HG02571 (cell line): ENCODE results near the gene PRR5L.
A peak's percentile ranks its signal among the peaks of the same experiment; 100 is the strongest.
"Not testable (repeated sequence)": the region's sequence is repeated elsewhere in the genome, so short reads cannot be mapped to it uniquely, and the experiment has no call there.

Source experiments
- ATAC-seq: cut with Tn5 transposase; IDR thresholded peaks from one replicate; pipeline ENCODE4 v1.9.1; 2021; ENCODE audit warnings: mild to moderate bottlenecking, moderate library complexity; ENCODE audit not compliant: unreplicated experiment

PRR5L gene

DNA sequence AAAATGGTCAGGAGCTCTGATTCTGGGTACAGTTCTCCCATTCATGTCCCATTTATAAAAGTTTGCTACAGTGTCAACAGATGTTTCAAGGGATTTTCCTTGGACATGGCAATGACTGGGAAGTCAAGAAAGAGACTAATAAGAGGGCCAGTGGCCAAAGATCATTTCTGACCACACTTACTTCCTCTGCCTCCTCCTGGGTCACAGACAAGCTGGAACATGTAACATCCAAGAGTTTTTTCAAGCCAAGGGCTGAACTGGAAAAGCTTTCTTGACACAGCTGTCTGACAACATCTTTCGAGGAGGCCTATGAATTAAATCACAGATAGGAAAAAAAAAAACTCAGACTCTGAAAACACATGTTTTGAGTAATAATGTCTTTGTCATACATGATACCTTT is 15.6 kb upstream of the PRR5L start:
- ATAC-seq = no peak

DNA sequence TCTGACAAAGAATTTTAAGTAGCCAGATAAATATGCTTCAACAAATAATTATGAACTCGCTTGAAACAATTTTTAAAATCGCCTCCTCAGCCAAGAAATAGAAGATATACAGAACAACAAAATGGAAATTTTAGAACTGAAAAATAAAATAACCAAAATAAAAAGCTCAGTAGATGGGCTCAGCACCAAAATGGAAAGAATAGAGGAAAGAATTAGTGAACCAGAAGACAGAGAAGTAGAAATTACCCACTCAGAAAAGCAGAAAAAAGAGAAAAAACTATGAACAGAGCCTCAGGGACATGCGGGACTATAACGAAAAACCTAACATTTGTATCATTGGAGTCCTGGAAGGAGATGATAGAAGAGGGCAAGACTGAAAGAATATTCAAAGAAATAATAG is 14.2 kb upstream of the PRR5L start:
- no peak for ATAC-seq

DNA sequence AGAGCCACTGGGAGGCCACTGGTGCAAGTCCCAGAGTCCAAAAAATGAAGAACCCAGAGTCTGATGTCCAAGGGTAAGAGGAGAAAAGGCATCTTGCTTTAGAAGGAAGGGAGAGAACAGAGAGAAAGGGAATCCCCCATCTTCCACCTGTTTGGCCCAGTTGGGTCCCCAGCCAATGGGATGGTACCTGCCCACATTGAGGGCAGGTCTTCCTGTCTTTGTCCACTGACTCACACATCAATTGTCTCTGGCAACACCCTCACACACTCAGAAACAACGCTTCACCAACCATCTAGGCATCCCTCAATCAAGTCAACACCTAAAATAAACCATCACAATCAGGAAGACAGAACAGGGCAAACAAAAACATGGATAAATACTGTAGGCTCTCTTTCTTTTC is 13.2 kb upstream of the PRR5L start:
- ATAC-seq = no peak

DNA sequence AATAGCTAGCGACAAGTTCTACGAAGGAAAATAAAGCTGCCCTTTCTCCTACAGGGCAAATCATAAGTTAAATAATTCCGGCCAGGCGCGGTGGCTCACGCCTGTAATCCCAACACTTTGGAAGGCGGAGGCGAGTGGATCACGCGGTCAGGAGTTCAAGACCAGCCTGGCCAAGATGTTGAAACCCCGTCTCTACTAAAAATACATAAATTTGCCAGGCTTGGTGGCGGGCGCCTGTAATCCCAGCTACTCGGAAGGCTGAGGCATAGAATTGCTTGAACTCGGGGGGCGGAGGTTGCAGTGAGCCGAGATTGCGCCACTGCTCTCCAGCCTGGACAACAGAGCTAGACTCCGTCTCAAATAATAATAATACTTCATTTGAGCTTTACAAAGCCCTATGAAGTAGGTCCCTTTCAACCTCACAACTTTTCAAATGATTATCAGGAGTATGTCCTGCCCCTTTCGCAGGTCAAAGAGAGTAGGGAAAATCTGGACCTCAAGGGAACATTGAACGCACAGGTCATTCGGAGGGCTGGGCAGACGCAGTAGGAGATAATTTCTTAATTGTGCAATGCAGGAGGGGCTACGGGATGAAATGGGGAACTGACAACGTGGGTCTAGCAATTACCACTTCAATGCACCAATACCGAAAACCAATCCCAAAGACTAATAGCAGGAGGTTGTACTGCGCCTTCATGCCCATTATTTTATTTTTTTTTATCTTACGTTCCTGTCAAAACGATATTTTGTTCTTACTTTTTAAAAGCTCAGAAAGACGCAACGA is 7.5 kb upstream of the PRR5L start:
- no peak for ATAC-seq

DNA sequence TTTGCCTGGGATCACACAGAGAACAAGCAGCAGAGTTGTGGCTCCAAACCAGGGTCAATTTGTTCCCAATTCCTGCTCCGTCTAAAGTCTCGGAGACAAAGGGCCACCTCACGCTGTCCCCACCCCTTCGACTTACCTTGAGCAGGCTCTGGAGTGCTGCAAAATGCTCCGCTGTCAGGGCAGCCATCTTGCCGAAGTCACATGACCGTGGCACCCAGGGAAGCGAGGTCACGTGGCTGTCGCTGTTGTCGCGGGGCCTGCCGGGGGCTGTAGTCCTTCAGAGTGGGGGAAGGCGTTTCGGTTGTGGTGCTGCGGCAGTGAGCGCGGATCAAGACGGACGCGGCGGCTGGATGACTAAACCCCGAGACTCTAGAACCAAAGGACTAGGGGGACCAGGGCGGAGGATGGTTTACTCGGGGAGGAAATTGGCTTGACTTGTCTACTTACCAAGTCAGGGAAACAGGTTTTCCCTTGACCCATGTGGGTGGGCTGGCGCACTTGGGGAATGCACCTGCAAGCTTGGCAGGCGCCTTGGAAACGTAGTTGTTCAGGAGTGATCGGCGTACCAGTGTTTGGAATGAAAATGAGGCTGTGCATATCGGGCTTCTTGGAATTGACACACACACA is 6.7 kb upstream of the PRR5L start, which contains the start of gene COMMD9:
Gene COMMD9, minus strand, starts transcription at position 199 of the 627 bp plus-strand sequence. Its CDS starts 12 bp downstream, at position 187.
- ATAC-seq = peak; percentile 99

DNA sequence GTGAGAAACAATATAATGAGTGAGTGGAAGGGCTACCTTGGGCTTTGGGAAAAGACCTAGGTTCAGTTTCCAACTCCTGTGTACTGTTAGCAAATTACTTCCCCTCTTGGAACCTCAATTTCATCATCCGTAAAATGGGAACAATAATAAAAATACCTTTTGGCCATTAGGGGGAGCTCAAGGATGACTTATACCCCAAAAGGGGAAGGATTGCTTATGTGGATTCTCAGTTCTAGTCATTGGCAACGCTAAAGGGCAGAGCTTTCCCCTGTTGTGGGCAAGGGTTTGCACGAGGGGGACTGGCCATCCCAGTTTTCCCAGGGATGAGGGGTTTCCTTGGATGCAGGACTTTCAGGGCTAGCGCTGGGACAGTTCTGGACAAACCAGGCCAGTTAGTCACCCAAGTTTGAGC is 3.8 kb upstream of the PRR5L start:
- no peak for ATAC-seq

DNA sequence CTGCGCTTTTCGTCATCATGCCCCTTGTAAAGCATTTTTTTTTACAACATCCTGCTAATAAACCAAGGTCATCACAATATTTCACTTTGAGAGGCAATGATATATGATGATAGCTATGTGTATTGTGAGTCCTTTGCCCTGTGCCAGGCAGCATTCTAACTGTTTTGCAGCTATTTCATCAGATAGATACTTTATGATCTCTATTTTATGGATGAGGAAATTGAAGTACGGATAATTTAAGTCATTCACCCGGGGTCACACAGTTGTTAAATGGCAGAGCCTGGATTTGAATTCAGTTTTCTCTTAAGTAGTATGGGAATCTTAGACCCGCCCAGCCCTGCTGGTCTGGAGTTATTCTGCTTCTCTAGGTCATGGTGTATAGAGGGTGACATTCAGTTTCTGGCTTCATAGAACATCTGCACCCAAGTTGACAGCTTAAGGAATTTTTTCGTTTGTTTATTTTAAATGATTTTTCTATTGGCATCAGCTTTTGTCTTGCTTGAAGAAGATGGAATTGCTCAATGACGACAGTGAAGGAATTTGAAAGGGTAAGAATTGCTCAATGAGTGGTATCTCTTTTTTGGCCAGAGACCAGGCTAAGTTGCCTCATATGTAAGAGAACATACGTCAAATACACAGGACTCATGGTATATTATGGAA is 926 bp downstream of the PRR5L start:
- ATAC-seq = no peak

DNA sequence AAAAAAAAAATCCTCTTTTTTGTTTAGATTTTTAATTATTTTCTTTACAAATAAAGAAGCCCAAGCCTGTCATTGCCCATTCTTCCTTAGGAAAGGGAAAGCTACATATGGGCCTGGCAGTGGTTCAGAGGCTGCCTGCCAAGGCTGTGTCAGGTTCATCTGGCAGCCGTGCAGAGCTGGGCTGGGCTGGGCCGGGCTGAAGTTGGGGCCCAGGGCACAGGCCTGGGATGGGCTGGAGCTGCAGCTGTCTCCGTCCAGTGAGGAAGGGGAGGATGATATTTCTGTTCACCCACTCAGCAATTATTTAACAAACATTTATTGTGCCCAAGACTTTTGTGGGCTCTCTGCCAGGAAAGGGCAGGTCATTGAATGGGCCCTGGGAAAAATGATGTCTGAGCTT is 4.6 kb downstream of the PRR5L start:
- ATAC-seq = no peak

DNA sequence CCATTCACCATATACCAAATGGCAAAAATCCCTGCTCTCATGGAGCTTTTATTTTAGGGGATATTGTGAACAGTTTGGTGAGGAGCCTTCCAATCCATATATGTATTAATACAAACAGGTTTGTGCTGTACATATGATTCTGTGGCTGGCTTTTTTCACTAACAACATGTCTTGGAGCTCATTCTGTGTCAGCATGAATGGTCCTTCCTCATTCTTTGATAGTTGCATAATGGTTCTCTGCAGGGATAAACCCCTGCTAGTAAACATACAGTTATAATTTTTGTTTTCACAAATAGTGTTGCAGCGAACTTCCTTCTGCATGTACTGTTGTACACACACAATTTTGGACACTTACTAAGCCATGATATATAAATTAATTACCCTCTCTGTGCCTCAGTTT is 8.3 kb downstream of the PRR5L start:
- ATAC-seq = no peak

DNA sequence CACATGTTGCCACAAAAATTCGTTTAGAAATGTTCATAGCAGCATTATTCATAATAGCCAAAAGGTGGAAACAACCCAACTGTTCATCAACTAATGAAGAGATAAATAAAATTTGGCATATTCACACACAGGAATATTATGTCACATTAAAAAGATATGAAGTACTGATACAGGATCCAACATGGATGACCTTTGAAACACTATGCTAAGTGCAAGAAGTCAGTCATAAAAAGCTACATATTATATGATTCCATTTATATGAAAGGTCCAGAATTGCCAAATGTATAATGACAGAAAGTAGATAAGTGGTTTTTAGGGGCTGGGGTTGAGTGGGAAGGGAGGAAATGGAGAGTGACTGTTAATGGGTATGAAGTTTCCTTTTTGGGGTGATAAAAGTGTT is 9.0 kb downstream of the PRR5L start:
- no peak for ATAC-seq

DNA sequence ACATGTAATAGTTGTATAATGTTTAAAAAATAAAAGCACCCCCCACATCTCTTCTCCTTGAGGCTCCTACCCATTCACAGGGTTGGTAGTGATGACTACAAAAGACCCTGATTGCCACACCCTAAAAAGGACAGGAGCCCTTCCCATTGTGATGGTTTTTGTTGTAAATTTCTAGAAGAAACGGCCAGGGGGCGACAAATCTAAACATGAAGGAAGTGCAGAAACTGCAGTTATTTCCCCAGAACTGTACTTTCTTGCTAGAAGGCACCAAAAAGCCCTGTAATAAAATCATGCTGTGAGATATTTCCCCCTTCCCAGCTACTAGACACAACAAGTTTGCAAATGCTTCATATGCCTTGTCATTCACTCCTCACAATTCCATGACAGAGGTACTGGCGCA is 10.8 kb downstream of the PRR5L start:
- no peak for ATAC-seq

DNA sequence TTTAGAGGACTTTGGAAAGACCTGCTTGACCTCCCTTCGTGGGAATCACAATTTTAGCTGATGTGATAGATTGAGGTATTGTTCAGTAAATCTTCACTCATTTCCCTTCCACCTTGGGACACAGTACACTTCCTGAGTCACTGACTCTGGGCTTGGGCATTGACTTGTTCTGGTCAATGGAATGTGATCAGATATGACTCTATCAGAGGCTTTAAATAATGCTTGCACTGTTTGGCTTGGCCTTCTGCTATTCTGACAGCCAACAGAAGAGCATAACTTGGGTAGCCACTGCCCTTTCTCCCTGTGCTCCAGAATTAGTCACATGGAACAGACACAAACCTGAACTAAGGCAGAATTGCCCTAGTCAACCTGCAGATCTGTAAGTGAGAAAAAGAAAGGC is 12.5 kb downstream of the PRR5L start:
- ATAC-seq = no peak

DNA sequence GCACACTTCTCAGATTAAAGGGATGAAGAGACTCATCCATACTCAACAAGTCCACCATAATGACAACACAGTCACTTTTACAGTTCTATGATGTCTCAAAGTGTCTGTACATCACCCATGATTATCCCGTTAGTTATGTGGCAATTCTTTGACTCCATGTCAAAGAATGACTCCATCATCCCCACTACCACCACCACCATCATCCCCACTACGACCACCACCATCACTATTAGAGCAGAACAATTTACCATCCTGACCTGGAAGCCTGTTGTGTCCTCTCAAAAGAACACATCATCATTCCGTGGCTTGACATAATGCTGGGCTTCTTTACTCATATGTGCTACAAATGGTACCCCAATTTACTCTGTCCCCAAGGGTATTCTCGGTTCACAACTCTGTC is 13.7 kb downstream of the PRR5L start:
- no peak for ATAC-seq

DNA sequence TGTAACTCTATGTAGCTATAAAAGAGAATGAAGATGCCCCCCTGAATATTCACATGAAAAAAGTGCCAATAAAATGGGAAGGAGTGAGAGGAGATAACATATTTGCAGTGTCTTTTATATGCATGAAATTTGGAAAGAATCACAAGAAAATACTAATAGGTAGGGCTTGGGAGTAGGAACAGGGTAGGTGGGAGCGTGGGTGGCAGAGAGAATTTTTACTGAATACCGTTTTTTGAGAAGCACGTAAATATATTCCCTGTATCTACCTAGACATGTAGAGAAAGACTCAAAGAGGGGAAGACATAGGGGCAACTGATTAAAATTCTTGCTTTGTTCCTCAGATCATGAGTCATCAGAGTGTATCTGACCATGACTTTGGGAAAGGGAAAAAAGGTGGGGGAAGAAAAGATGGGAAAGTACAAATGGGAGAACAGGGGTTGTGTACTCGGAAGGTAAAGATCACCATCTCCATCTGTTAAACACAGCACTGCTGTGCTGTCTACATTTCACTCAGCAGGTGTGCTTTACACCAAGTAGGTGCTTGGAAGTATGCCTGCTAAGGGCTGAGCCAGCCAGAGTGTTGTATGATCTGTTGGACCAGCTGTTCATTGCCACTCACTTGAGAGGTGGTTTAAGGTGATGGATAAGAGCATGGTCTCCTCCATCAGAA is 16.0 kb downstream of the PRR5L start:
- ATAC-seq = no peak

DNA sequence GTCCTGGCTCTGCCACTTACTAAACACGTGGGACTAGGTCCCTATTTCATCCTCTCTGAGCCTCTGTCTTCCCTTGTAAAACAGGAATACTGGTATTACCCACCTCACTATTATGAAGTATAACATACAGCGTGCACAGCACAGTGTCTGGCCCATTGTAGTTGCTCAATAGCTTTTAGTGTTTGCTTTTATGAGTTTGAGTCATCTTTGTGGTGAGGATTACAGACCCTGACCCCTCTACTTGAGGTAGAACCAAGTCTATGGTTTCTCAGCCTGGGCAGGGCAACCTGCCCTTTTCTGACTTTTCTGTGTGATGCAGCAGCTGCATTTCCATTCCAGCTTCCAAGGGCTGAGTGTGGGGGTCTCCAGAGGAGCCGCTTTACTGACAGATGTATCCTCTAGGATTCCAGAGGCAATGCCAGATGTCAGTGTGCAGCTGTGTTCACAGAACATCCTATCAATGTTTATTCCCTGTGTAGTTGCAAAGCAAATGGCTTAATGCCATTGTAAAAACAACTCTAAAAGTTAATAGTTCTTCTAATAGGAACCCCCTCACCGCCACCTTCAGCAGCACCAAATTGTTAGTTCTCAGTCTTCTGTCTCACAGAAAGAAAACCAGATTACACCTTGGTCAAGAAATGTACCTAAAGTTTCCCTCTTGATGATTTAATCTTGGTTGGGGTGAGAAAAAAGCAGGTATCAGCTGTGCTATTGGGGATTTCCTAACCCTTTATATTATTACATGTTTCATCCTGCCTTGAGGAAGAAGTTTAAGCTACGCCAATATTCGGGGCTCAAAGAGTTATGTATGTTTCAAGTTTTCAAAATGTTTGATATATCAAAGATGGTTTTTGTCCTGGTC is 16.8 kb downstream of the PRR5L start:
- no peak for ATAC-seq

DNA sequence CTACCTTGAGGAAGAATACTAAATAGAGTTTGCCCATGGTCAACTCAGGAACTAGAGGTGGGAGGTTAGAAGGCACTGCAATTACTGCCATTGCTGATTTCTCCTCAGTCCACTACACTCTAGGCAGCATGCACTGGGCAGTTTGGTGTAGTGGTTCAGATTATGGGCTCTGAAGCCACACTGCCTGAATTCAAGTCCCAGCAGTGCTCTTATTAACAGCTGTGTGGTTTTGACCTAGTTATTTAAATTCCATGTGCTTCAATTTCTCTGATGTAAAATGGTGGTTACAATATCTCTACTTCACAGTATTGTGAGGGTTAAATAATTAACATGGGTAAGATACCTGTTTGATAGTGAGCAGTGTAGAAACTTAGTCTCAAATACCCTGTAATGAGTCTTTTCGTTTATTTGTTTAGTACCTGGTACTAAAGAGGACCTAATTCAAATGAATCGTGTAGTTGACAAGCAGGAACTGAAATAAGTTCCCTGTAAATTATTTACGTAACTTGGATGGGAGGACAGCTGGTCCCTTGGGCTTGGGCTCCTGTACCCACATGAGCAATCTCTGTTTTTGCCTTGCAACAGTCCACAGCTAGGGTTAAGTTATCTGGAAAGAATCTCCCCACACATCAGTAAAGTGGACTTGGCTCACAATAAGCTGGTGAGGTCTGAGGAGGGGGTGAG is 17.8 kb downstream of the PRR5L start:
- ATAC-seq = peak; percentile 43

DNA sequence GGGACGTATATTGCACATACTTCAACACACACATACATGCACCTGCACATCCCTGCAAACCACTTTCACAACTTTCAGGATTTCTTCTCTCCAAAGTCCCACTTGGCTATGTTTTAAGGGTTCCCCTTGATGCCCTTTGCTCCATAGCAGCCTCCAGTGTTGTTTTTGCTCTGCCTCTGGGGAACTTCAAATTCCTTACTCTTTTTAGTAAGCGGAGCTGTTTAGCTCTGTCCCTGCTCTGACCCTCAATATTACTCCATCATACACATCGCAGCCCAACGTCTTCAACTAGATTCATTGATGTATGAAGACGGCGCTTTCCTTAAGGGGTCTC is 18.3 kb downstream of the PRR5L start:
- ATAC-seq = no peak

DNA sequence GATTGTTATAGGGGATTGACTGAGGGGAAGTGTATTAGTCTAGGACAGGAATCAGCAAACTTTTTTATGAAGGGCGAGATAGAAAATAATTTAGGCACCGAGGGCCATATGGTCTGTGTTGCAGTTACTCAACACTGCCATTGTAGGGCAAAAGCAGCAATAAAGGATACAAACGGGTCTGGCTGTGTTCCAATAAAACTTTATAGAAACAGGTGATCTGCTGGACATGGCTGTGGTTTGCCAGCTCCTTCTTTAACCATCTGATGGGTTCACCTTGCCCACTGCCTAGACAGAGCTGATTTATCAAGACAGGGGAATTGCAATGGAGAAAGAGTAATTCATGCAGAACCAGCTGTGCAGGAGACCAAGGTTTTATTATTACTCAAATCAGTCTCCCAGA is 20.0 kb downstream of the PRR5L start:
- ATAC-seq = no peak

DNA sequence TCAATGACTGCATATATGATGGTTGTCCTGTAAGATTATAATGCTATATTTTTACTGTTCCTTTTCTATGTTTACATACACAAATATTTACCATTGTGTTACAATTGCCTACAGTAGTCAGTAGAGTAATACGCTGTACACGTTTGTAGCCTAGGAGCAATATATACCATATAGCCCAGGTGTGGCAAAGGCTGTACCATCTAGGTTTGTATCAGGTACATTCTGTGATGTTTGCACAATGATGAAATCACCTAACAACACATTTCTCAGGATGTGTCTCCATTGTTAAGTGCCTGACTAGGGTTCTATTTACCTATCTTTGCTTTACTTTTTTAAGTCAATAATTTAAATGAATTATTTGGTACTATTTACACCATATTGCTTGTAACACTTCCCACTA is 21.9 kb downstream of the PRR5L start:
- ATAC-seq = no peak

DNA sequence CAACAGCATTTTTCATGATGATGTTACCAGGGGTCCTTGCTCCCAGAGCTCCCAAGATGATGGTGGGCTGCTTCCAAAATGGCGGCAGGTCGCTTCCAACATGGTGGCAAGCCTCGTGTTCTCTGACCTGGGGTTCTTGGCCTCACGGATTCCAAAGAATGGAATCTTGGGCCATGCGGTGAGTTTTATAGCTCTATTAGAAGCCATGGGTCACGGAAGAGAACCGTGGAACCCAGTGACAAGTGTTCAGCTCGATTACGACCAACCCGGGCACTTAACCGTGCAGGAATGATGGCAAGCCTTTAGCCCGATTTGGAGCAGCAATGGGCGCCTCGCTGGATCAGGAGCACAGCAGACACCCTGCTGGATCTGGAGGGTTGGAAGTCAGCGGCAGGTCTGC is 28.9 kb downstream of the PRR5L start:
- not testable (repeated sequence) for ATAC-seq
